ENCODE results near the gene CR1. TPM values are rescaled to one million over a fixed set of nuclear protein-coding genes. Genes with fewer than 3 reads are reported as not detected.

Gene CR1
- total RNA-seq, 1 donor from 2014 or later: not detected

DNA sequence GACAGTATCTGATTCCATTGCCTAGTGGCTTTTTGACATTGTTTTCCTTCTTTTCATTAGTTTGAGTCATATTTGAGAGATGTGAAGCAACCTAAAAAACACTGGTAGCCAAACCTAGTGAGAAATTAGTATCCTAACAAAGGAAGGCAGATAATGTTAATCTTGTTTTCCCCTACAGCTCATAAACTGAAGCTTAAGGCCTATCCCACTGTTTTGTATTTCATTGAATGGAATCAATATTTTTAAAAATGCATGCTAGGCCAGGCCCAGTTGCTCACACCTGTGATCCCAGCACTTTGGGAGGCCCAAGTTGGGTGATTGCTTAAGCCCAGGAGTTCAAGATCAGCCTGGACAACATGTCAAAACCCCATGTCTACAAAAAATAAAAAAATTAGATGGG is 150.2 kb downstream of the CR1 start:
- Histone ChIP-seq H2AFZ (replicated peaks) (no peak overlapping the region), H3K4me1 (peaks cover 23% of the 10 kb centered on the region), H3K27me3 (no peaks in the 10 kb centered on the region), H3K27ac (no peak overlapping the region), H3F3A (ENCODE audit: low read depth) (no peaks in the 10 kb centered on the region), H3K9me3 (ENCODE audit: low read depth) (no peaks in the 10 kb centered on the region), H3K4me2 (no peak overlapping the region), H3K36me3 (no peaks in the 10 kb centered on the region), H4K20me1 (ENCODE audit: low read depth) (no peaks in the 10 kb centered on the region), H3K79me2 (ENCODE audit: low read depth) (no peaks in the 10 kb centered on the region), H3K4me3 (no peak overlapping the region), H3K9ac (no peak overlapping the region)
- no peaks in the 10 kb centered on the region for H3K9me3 Mint-ChIP-seq
- H3K27ac Mint-ChIP-seq: no peak overlapping the region
- no peak for DNase-seq (ENCODE audit: low spot score)
- H3K4me3 Mint-ChIP-seq: no peak overlapping the region
- TF ChIP-seq, protein P1, sequence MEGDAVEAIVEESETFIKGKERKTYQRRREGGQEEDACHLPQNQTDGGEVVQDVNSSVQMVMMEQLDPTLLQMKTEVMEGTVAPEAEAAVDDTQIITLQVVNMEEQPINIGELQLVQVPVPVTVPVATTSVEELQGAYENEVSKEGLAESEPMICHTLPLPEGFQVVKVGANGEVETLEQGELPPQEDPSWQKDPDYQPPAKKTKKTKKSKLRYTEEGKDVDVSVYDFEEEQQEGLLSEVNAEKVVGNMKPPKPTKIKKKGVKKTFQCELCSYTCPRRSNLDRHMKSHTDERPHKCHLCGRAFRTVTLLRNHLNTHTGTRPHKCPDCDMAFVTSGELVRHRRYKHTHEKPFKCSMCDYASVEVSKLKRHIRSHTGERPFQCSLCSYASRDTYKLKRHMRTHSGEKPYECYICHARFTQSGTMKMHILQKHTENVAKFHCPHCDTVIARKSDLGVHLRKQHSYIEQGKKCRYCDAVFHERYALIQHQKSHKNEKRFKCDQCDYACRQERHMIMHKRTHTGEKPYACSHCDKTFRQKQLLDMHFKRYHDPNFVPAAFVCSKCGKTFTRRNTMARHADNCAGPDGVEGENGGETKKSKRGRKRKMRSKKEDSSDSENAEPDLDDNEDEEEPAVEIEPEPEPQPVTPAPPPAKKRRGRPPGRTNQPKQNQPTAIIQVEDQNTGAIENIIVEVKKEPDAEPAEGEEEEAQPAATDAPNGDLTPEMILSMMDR (IDR thresholded peaks at IDR 0.05): no peak
- TF ChIP-seq EZH2 (IDR thresholded peaks at IDR 0.05): no peak
- TF ChIP-seq EZH2phosphoT487 (IDR thresholded peaks at IDR 0.05): no peak
- H3K27me3 Mint-ChIP-seq (ENCODE audit: insufficient read depth, low read depth): peaks cover 2% of the 10 kb centered on the region
- no peaks in the 10 kb centered on the region for H3K4me1 Mint-ChIP-seq
- H3K36me3 Mint-ChIP-seq: no peaks in the 10 kb centered on the region

GRCh38 chr1:207646944-207647579 is 151.1 kb downstream of the CR1 start:
- H3K9me3 Mint-ChIP-seq: no peaks in the 10 kb centered on the region
- no peak for TF ChIP-seq EZH2 (IDR thresholded peaks at IDR 0.05)
- no peak for TF ChIP-seq EZH2phosphoT487 (IDR thresholded peaks at IDR 0.05)
- H3K27ac Mint-ChIP-seq: no peak overlapping the region
- H3K9ac ChIP-seq: no peak overlapping the region
- no peak overlapping the region for H3K27ac ChIP-seq
- no peaks in the 10 kb centered on the region for H3K36me3 ChIP-seq
- H3K27me3 Mint-ChIP-seq (ENCODE audit: insufficient read depth, low read depth): peaks cover 2% of the 10 kb centered on the region
- no peak overlapping the region for H2AFZ ChIP-seq (replicated peaks)
- no peak overlapping the region for H3K4me2 ChIP-seq
- H3F3A ChIP-seq (ENCODE audit: low read depth): no peaks in the 10 kb centered on the region
- no peaks in the 10 kb centered on the region for H4K20me1 ChIP-seq (ENCODE audit: low read depth)
- no peaks in the 10 kb centered on the region for H3K9me3 ChIP-seq (ENCODE audit: low read depth)
- no peaks in the 10 kb centered on the region for H3K4me1 Mint-ChIP-seq
- H3K27me3 ChIP-seq: no peaks in the 10 kb centered on the region
- no peaks in the 10 kb centered on the region for H3K36me3 Mint-ChIP-seq
- H3K4me1 ChIP-seq: peaks cover 23% of the 10 kb centered on the region
- H3K79me2 ChIP-seq (ENCODE audit: low read depth): no peaks in the 10 kb centered on the region
- no peak overlapping the region for H3K4me3 ChIP-seq
- no peak overlapping the region for H3K4me3 Mint-ChIP-seq
- DNase-seq (ENCODE audit: low spot score): no peak

GRCh38 chr1:207647671-207648333 is 151.8 kb downstream of the CR1 start:
- peaks cover 23% of the 10 kb centered on the region for H3K4me1 ChIP-seq
- TF ChIP-seq EZH2phosphoT487 (IDR thresholded peaks at IDR 0.05) (no peak), EZH2 (IDR thresholded peaks at IDR 0.05) (no peak)
- TF ChIP-seq, protein P1 (IDR thresholded peaks at IDR 0.05): no peak
- no peak overlapping the region for H3K4me3 ChIP-seq
- no peaks in the 10 kb centered on the region for H3K36me3 Mint-ChIP-seq
- H3K27ac ChIP-seq: no peak overlapping the region
- H3K9me3 Mint-ChIP-seq: no peaks in the 10 kb centered on the region
- no peaks in the 10 kb centered on the region for H3K4me1 Mint-ChIP-seq
- no peak overlapping the region for H3K4me3 Mint-ChIP-seq
- no peaks in the 10 kb centered on the region for H3K9me3 ChIP-seq (ENCODE audit: low read depth)
- no peak overlapping the region for H3K4me2 ChIP-seq
- H3K27ac Mint-ChIP-seq: no peak overlapping the region
- H3K9ac ChIP-seq: no peak overlapping the region
- no peaks in the 10 kb centered on the region for H3K27me3 ChIP-seq
- no peaks in the 10 kb centered on the region for H4K20me1 ChIP-seq (ENCODE audit: low read depth)
- DNase-seq (ENCODE audit: low spot score): no peak
- no peak overlapping the region for H2AFZ ChIP-seq (replicated peaks)
- no peaks in the 10 kb centered on the region for H3K79me2 ChIP-seq (ENCODE audit: low read depth)
- H3F3A ChIP-seq (ENCODE audit: low read depth): no peaks in the 10 kb centered on the region
- H3K27me3 Mint-ChIP-seq (ENCODE audit: insufficient read depth, low read depth): peaks cover 2% of the 10 kb centered on the region
- H3K36me3 ChIP-seq: no peaks in the 10 kb centered on the region

All from neural progenitor cell (in vitro differentiated cells).